Suppressor macrophage treated with lipopolysaccharide for 1 hour (primary cell): ENCODE results near the gene C8B.

Source experiments
- DNase-seq, 3 donors: peaks; one replicate each; pipeline ENCODE4 v3.0.0-alpha.2; 2020 to 2022

C8B gene

DNA sequence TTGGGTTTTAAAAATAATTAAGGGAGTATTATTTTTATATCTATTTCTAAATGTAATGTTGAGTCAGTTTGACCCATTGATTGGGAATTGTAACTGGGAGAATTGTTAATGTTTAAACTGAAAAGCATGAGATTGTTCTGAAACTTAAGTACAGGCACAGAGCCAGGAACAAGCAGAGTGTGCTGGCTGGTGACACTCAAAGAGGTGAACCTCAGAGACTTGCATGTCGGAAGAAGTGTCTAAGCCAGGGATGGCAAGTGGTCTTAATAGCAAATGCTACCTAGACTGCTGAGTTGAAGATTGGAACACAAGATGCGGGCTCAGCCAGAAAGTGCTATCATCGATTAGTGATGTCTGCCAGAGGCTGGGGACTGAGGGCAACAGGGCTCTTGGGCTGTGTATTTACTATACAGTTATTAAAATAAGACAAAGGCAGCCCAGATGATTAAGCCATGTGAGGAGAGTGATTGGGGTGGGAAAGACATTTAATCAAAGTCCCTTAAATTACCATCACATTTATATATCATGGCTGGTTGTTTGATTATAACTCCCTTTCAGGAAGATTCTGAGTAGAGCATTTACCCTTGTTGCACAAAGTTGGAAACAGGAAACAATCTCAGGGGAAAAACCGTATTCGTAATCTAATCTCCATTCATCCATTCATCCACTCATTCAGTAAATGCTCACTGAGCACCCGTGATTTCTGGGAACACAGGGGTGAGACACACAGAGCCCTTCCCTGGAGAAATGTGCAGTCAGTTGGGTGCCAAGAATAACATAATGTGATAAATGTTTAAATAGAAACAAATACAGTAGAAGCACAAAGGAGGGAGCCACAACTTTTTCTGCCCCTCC is 68.4 kb downstream of the C8B start:
- DNase-seq = no peak

DNA sequence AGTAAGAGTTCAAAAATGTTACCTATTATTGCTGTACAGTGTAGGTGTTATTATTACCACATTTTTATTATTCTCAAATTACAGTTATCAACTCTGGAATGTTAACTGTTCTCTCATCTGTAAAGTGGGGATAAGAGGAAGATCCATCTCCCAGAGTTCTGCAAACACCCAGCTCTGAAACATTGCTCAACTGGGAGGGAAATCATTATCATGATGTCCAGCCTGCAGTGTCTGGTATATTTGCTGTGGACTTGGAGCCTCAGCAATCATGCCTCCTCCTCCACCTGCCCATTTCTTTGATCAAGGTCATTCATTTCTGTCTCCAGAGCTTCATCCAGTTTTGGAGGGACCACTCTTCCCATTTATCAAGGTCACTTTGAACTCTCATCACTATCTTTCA is 71.8 kb downstream of the C8B start:
- no peak for DNase-seq

GRCh38 chr1:56890229-56890628 is 75.6 kb downstream of the C8B start:
- no peak for DNase-seq

DNA sequence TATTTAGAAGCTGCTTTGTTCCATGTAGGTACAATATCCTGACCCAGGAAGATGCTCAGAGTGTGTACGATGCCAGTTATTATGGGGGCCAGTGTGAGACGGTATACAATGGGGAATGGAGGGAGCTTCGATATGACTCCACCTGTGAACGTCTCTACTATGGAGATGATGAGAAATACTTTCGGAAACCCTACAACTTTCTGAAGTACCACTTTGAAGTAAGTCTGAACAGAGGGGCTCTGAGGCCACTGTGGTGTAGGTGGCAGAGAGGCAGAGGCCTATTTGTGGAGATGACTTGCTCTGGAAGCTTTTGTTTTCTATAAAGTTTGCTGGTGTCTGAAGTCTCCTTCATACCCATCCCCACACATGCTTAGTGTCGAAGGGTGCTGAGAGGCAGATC is 84.4 kb downstream of the C8B start:
- no peak for DNase-seq

DNA sequence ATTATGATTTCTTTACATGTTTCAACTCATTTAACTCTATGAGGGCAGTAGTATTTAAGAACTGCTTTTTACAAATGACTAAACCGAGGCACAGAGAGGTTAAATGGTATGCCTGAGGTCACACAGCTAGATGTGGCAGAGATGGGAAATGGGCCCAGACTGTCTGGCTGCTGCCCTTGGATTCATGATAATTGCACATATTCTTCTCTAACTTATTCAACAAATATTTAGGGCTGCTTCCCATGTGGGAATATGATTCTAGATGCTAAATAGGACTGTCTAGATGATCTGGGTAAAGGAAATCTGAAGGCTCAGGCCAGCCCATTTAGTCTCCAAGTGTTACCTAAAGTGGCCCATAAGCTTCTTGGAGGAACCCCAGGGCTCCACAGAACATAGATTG is 85.0 kb downstream of the C8B start:
- no peak for DNase-seq
